ENCODE data around the gene PRDM13.

DNA sequence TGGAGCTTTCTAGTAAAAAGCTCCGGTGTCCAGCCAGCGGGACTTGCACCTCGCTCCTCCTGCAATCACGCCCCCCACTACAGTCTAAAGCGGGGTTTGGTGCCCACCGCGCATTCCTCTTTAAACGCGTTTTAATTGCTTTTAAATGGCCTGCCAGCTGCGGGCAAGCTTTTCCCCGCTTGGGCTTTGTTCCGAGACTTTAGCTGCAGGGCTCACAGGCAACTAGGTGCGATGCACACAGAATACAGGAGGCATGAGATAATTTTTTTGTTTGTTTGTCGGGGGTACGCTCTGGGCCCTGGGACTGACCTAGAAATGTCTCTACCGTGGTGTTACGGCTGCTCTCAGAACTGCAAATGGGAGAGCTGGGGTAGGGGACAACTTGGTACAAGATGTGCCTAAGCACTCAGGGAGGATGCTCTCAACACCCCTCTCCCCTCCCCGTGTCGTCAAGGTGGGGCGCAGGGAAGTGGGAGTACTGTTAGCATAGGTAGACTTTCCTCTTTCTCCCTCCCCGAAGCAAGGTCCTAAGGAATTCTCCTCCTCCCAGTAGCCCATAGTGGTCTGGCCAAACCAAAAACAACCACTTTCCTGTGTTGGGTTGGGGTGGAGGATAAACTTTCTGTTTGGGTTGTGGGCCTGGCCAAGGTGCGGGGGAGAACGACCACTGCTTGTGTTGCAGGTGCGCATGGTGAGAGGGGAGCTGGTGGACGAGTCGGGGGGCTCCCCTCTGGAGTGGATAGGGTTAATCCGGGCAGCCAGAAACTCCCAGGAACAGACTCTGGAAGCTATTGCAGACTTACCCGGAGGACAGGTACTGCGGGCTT, 1.6 kb downstream of the PRDM13 start:
- TF ChIP-seq, protein P1, sequence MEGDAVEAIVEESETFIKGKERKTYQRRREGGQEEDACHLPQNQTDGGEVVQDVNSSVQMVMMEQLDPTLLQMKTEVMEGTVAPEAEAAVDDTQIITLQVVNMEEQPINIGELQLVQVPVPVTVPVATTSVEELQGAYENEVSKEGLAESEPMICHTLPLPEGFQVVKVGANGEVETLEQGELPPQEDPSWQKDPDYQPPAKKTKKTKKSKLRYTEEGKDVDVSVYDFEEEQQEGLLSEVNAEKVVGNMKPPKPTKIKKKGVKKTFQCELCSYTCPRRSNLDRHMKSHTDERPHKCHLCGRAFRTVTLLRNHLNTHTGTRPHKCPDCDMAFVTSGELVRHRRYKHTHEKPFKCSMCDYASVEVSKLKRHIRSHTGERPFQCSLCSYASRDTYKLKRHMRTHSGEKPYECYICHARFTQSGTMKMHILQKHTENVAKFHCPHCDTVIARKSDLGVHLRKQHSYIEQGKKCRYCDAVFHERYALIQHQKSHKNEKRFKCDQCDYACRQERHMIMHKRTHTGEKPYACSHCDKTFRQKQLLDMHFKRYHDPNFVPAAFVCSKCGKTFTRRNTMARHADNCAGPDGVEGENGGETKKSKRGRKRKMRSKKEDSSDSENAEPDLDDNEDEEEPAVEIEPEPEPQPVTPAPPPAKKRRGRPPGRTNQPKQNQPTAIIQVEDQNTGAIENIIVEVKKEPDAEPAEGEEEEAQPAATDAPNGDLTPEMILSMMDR (IDR thresholded peaks at IDR 0.05) = no peak
- TF ChIP-seq EZH2 (IDR thresholded peaks at IDR 0.05) = peak; percentile 19
